NCI-H146 (cell line): Measurements from ENCODE around the gene FCRL5.

ENCODE experiments used
- DNase-seq: peaks from one replicate; lab custom pipeline; 2025; lab: John Stamatoyannopoulos, UW

The FCRL5 gene

GRCh38 chr1:157523774-157524493, 28.4 kb downstream of the FCRL5 start:
- no peak for DNase-seq

- no peak for DNase-seq
Observed at GRCh38 chr1:157521056-157521455, 31.3 kb downstream of the FCRL5 start.

GRCh38 chr1:157520386-157520935, 31.9 kb downstream of the FCRL5 start:
- DNase-seq = no peak

- no peak for DNase-seq
Observed at GRCh38 chr1:157519451-157519850, 32.9 kb downstream of the FCRL5 start.

- no peak for DNase-seq
Observed at GRCh38 chr1:157517016-157517415, 35.3 kb downstream of the FCRL5 start.

- DNase-seq = no peak
Observed at GRCh38 chr1:157515709-157516108, 36.6 kb downstream of the FCRL5 start.

- DNase-seq = no peak
Observed at GRCh38 chr1:157515141-157515540, 37.2 kb downstream of the FCRL5 start.

- no peak for DNase-seq
Observed at GRCh38 chr1:157512036-157512969, 40.0 kb downstream of the FCRL5 start.

GRCh38 chr1:157509546-157510232, 42.6 kb downstream of the FCRL5 start:
- DNase-seq = no peak

GRCh38 chr1:157505481-157506272, 46.6 kb downstream of the FCRL5 start:
- peak; percentile 28 for DNase-seq

GRCh38 chr1:157504646-157505045, 47.7 kb downstream of the FCRL5 start:
- no peak for DNase-seq

- no peak for DNase-seq
Observed at GRCh38 chr1:157499521-157499920, 52.8 kb downstream of the FCRL5 start.

GRCh38 chr1:157498736-157499090, 53.6 kb downstream of the FCRL5 start:
- no peak for DNase-seq

GRCh38 chr1:157497987-157498735, 54.2 kb downstream of the FCRL5 start:
- DNase-seq = no peak

GRCh38 chr1:157497284-157497683, 55.0 kb downstream of the FCRL5 start:
- DNase-seq = no peak

- peak; percentile 28 for DNase-seq
Observed at GRCh38 chr1:157496121-157496526, 56.2 kb downstream of the FCRL5 start.

- no peak for DNase-seq
Observed at GRCh38 chr1:157495285-157495684, 57.0 kb downstream of the FCRL5 start.

- DNase-seq = no peak
Observed at GRCh38 chr1:157494093-157494492, 58.2 kb downstream of the FCRL5 start.

GRCh38 chr1:157490467-157491165, 61.7 kb downstream of the FCRL5 start:
- DNase-seq = peak; percentile 54

- no peak for DNase-seq
Observed at GRCh38 chr1:157488156-157488555, 64.2 kb downstream of the FCRL5 start.
